IMR-90 (cell line): ENCODE results near the gene ABCC10. TPM values are rescaled to one million over a fixed set of nuclear protein-coding genes. Genes with fewer than 3 reads are reported as not detected.

Experiments used
- ATAC-seq: fragments of 200-7000 bp; cut with Tn5 transposase; 2 replicates; pipeline ENCODE4 v1.9.1; 2020; ENCODE audit warnings: low read depth, mild to moderate bottlenecking, moderate library complexity
- BruUV-seq: library from RNA; stranded (reverse); fragments of 400-500 nt; replicated peaks from 2 replicates; lab custom pipeline; 2021; lab: Mats Ljungman, UMichigan
- CTCF ChIA-PET: fragments of 300-600 bp; formaldehyde crosslinking; extraction: SDS; loops from one replicate; lab custom pipeline; 2021; ENCODE audit warnings: antibody characterized with exemption; lab: Yijun Ruan, JAX
- POLR2A ChIA-PET: fragments of 300-600 bp; sonication (Branson Sonifier 250); formaldehyde crosslinking; loops from one replicate; lab custom pipeline; 2022; ENCODE audit warnings: antibody characterized with exemption; ENCODE audit not compliant: unreplicated experiment; lab: Charles Lee
- DNase-seq: peaks from one replicate; pipeline ENCODE4 v3.0.0; 2013
- H2AFZ ChIP-seq: replicated peaks from 2 replicates; pipeline ENCODE3; 2013; ENCODE audit warnings: low read length, mild to moderate bottlenecking; ENCODE audit not compliant: poor library complexity
- H2AK5ac ChIP-seq: 2 replicates; pipeline ENCODE4 v1.6.1; 2013; ENCODE audit warnings: low read depth, low read length, inconsistent platforms
- H2AK9ac ChIP-seq: replicated peaks from 2 replicates; pipeline ENCODE3; 2013; ENCODE audit warnings: mild to moderate bottlenecking, low read depth, low read length, moderate library complexity; ENCODE audit not compliant: poor library complexity
- H2BK120ac ChIP-seq: 2 replicates; pipeline ENCODE4 v1.6.1; 2013; ENCODE audit warnings: low read depth, low read length, inconsistent platforms
- H2BK15ac ChIP-seq: 3 replicates; pipeline ENCODE4 v1.6.1; 2013; ENCODE audit warnings: low read depth, low read length, inconsistent platforms
- H2BK20ac ChIP-seq: 2 replicates; pipeline ENCODE4 v1.6.1; 2013; ENCODE audit warnings: low read depth, mild to moderate bottlenecking, inconsistent platforms, low read length, moderate library complexity
- H2BK5ac ChIP-seq: 2 replicates; pipeline ENCODE4 v1.6.1; 2013; ENCODE audit warnings: mild to moderate bottlenecking, low read depth, low read length, inconsistent platforms; ENCODE audit not compliant: poor library complexity, severe bottlenecking
- H3K14ac ChIP-seq: replicated peaks from 2 replicates; pipeline ENCODE4 v1.6.1; 2013; ENCODE audit warnings: low read depth, low read length, inconsistent platforms
- H3K18ac ChIP-seq: 2 replicates; pipeline ENCODE4 v1.6.1; 2013; ENCODE audit warnings: low read depth, low read length, control low read depth
- H3K23ac ChIP-seq: 2 replicates; pipeline ENCODE4 v1.6.1; 2013; ENCODE audit warnings: low read depth, low read length, inconsistent platforms
- H3K27ac ChIP-seq: 2 replicates; pipeline ENCODE4 v1.5.1; 2013; ENCODE audit warnings: mild to moderate bottlenecking, control low read depth, low read length; ENCODE audit not compliant: insufficient read depth
- H3K27me3 ChIP-seq: 2 replicates; pipeline ENCODE4 v1.6.1; 2013; ENCODE audit warnings: low read length; ENCODE audit not compliant: control insufficient read depth, insufficient read depth
- H3K36me3 ChIP-seq: 2 replicates; pipeline ENCODE4 v1.6.1; 2013; ENCODE audit warnings: low read length, mixed read lengths; ENCODE audit not compliant: control insufficient read depth, insufficient read depth
- H3K4ac ChIP-seq: 2 replicates; pipeline ENCODE4 v1.6.1; 2013; ENCODE audit warnings: low read depth, low read length, inconsistent platforms
- H3K4me1 ChIP-seq: 2 replicates; pipeline ENCODE4 v1.6.1; 2013; ENCODE audit warnings: low read length, mixed read lengths; ENCODE audit not compliant: control insufficient read depth, insufficient read depth
- H3K4me2 ChIP-seq: 2 replicates; pipeline ENCODE4 v1.6.1; 2013; ENCODE audit warnings: low read depth, mild to moderate bottlenecking, control low read depth, low read length, moderate library complexity
- H3K4me3 ChIP-seq: 2 replicates; pipeline ENCODE4 v1.5.1; 2013; ENCODE audit warnings: low read depth, mild to moderate bottlenecking, control low read depth, low read length, moderate library complexity; ENCODE audit not compliant: insufficient read depth
- H3K56ac ChIP-seq: 2 replicates; pipeline ENCODE4 v1.6.1; 2013; ENCODE audit warnings: low read length, inconsistent platforms; ENCODE audit not compliant: insufficient read depth; ENCODE audit errors: extremely low read depth
- H3K79me1 ChIP-seq, 2 experiments: 2 replicates each; pipeline ENCODE4 v1.6.1; 2013; ENCODE audit warnings: low read length in 2 of 2, inconsistent platforms in 1 of 2, low read depth in 1 of 2
- H3K9ac ChIP-seq: 2 replicates; pipeline ENCODE4 v1.6.1; 2013; ENCODE audit warnings: low read depth, low read length, control low read depth
- H3K9me1 ChIP-seq: 2 replicates; pipeline ENCODE4 v1.6.1; 2013; ENCODE audit warnings: low read length, inconsistent platforms; ENCODE audit not compliant: insufficient read depth
- H3K9me3 ChIP-seq: 2 replicates; pipeline ENCODE4 v1.6.1; 2013; ENCODE audit warnings: low read length; ENCODE audit not compliant: control insufficient read depth, insufficient read depth
- H4K20me1 ChIP-seq: 2 replicates; pipeline ENCODE4 v1.6.1; 2013; ENCODE audit warnings: low read length, inconsistent platforms; ENCODE audit not compliant: insufficient read depth
- H4K5ac ChIP-seq: 2 replicates; pipeline ENCODE4 v1.6.1; 2013; ENCODE audit warnings: mild to moderate bottlenecking, low read depth, low read length, control low read depth
- H4K8ac ChIP-seq, 2 experiments: 2 replicates each; pipeline ENCODE4 v1.6.1; 2013; ENCODE audit warnings: low read depth in 2 of 2, low read length in 2 of 2, control low read depth in 1 of 2, inconsistent platforms in 1 of 2
- H4K91ac ChIP-seq: 2 replicates; pipeline ENCODE4 v1.6.1; 2013; ENCODE audit warnings: low read depth, low read length, inconsistent platforms; ENCODE audit not compliant: insufficient read depth
- CEBPB ChIP-seq: IDR thresholded peaks from 2 replicates; pipeline ENCODE4 v1.6.1; 2012; ENCODE audit warnings: low read depth, low read length, improper control_type of control experiment
- CHD1 ChIP-seq: IDR thresholded peaks from 2 replicates; pipeline ENCODE4 v1.6.1; 2012; ENCODE audit warnings: low read depth, low read length, improper control_type of control experiment
- CTCF ChIP-seq: conservative IDR thresholded peaks from 2 replicates; pipeline ENCODE4 v1.5.1; 2012; ENCODE audit warnings: mild to moderate bottlenecking, low read depth, low read length, improper control_type of control experiment
- ELK1 ChIP-seq: fragments of 150-350 bp; IDR thresholded peaks from 2 replicates; pipeline ENCODE4 v1.6.1; 2016; ENCODE audit warnings: low read depth, mild to moderate bottlenecking, low read length, moderate library complexity, borderline replicate concordance
- MAFK ChIP-seq: IDR thresholded peaks from 2 replicates; pipeline ENCODE4 v1.6.1; 2012; ENCODE audit warnings: low read depth, low read length, improper control_type of control experiment
- NFE2L2 ChIP-seq: fragments of 150-350 bp; IDR thresholded peaks from 2 replicates; pipeline ENCODE4 v1.6.1; 2016; ENCODE audit warnings: low read depth, mild to moderate bottlenecking, low read length
- POLR2A ChIP-seq: IDR thresholded peaks from 2 replicates; pipeline ENCODE4 v1.6.1; 2012; ENCODE audit warnings: mild to moderate bottlenecking, low read depth, low read length
- RAD21 ChIP-seq: IDR thresholded peaks from 2 replicates; pipeline ENCODE4 v1.6.1; 2012; ENCODE audit warnings: low read length, improper control_type of control experiment
- RCOR1 ChIP-seq: IDR thresholded peaks from 2 replicates; pipeline ENCODE4 v1.6.1; 2012; ENCODE audit warnings: mild to moderate bottlenecking, low read length, improper control_type of control experiment; ENCODE audit not compliant: insufficient replicate concordance
- RFX5 ChIP-seq: IDR thresholded peaks from 2 replicates; pipeline ENCODE4 v1.8.0; 2012; ENCODE audit warnings: low read depth, mild to moderate bottlenecking, low read length, moderate library complexity
- WGBS, 2 experiments: methylation state at CpG; one replicate each; pipeline versions ENCODE4 v1.1.5 to v1.1.7; 2013; ENCODE audit warnings: missing lambda C conversion rate in 2 of 2; ENCODE audit not compliant: insufficient read length in 1 of 2; ENCODE audit errors: extremely low coverage in 2 of 2; 5-methylcytosine and 5-hydroxymethylcytosine counted together
- dilution Hi-C: fragments of 300-500 bp; cut with HindIII; formaldehyde crosslinking; loops from one replicate; pipeline ENCODE4 v1.14.3; 2018; ENCODE audit warnings: low sequenced_read_pairs; ENCODE audit not compliant: unreplicated experiment
- in situ Hi-C: fragments of 300-500 bp; cut with MboI; formaldehyde crosslinking; loops from 3 replicates; pipeline ENCODE4 v1.14.3; 2019; ENCODE audit warnings: low sequenced_read_pairs, inconsistent platforms, mixed read lengths
- intact Hi-C: fragments of 100-400 bp; cut with micrococcal nuclease; formaldehyde crosslinking; loops from 2 replicates; pipeline ENCODE4 v1.10.0; 2022
- polyA plus RNA-seq, 3 experiments: library from polyadenylated mRNA; depleted of rRNA; stranded (reverse); fragments of >200 nt; gene quantifications; 2 replicates each; pipeline ENCODE4 v1.2.3, GENCODE V29; 2012; ENCODE audit warnings: low replicate concordance in 1 of 3
- total RNA-seq: library from RNA; depleted of rRNA; stranded (reverse); fragments of >200 nt; gene quantifications from 2 replicates; pipeline ENCODE4 v1.2.3, GENCODE V29; 2012
- TF ChIP-seq, protein P1 (sequence below): fragments of 150-350 bp; IDR thresholded peaks from 2 replicates; pipeline ENCODE4 v1.6.1; 2017; ENCODE audit warnings: mild to moderate bottlenecking, antibody characterized with exemption, low read length, low read depth

ABCC10 gene
- total and polyA plus RNA-seq, 2 of the 4 experiments (the other 2 are of a cell fraction) = 7.0 to 26.3 TPM

DNA sequence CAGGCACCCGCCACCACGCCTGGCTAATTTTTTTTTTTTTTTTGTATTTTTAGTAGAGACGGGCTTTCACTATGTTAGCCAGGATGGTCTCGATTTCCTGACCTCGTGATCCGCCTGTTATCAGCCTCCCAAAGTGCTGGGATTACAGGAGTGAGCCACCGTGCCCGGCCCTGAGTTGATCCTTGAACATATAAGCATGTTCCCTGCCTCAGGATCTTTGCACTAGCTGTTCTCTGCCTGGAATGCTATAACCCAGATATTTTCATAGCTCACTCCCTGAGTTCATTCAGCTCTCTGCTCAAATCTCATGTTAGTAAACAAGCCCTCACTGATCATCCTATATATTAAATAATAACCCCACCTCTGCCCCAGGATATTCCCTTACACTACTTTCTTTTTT, 37.0 kb downstream of the ABCC10 start:
- dilution Hi-C loops = no loop called here
- Histone ChIP-seq H3K14ac (no peak overlapping the region), H3K9ac (no peak overlapping the region), H4K8ac (no peak overlapping the region), H3K4me1 (no peaks in the 10 kb centered on the region), H3K27me3 (peaks cover 34% of the 10 kb centered on the region), H3K4ac (no peak overlapping the region), H3K56ac (no peak overlapping the region), H2AK5ac (no peak overlapping the region), H3K9me3 (no peaks in the 10 kb centered on the region; the same call in 1 of the 2 replicates), H3K4me3 (no peak overlapping the region), H3K27ac (no peak overlapping the region), H4K91ac (no peak overlapping the region), H2AK9ac (no peak overlapping the region), H2BK5ac (no peak overlapping the region), H3K18ac (no peak overlapping the region), H2BK120ac (no peak overlapping the region), H2BK15ac (no peak overlapping the region), H4K20me1 (no peaks in the 10 kb centered on the region), H3K36me3 (no peaks in the 10 kb centered on the region), H2AFZ (no peak overlapping the region), H3K23ac (no peak overlapping the region), H2BK20ac (no peak overlapping the region), H3K9me1 (no peaks in the 10 kb centered on the region), H4K5ac (no peak overlapping the region), H3K79me1 (no peaks in the 10 kb centered on the region), H3K4me2 (no peak overlapping the region)
- in situ Hi-C loops = loop anchor here (5.0 kb wide), 1 partner anchor 33 kb away; no protein-coding TSS in a partner anchor
- DNase-seq = no peak
- ATAC-seq = no peak
- ChIA-PET CTCF (interaction anchor here (0.6 kb wide), 2 partner anchors 10 to 37 kb away, joined by 3 read pairs; no protein-coding TSS in a partner anchor), POLR2A (no interaction called here)
- no peak for TF ChIP-seq NFE2L2
- no peak for TF ChIP-seq CHD1
- no peak for TF ChIP-seq CEBPB
- TF ChIP-seq RFX5 = no peak
- TF ChIP-seq ELK1 = no peak
- no peak for TF ChIP-seq CTCF
- TF ChIP-seq, protein P1, sequence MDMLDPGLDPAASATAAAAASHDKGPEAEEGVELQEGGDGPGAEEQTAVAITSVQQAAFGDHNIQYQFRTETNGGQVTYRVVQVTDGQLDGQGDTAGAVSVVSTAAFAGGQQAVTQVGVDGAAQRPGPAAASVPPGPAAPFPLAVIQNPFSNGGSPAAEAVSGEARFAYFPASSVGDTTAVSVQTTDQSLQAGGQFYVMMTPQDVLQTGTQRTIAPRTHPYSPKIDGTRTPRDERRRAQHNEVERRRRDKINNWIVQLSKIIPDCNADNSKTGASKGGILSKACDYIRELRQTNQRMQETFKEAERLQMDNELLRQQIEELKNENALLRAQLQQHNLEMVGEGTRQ = no peak
- TF ChIP-seq RAD21 = no peak
- no peak for TF ChIP-seq RCOR1
- TF ChIP-seq MAFK = no peak
- TF ChIP-seq POLR2A = no peak
- WGBS, 2 experiments = no CpG with 5 or more reads among the region's 8 CpGs
- BruUV-seq = no TSS peak
- intact Hi-C loops = no loop called here
